Upper lobe of left lung (tissue), 6 donors: ENCODE data around the gene MAN2A2. TPM values are rescaled to one million over a fixed set of nuclear protein-coding genes. Genes with fewer than 3 reads are reported as not detected.
A peak's percentile ranks its signal among the peaks of the same experiment; 100 is the strongest.

ENCODE experiments used
- ATAC-seq, 2 donors: fragments of 200-7000 bp; cut with Tn5 transposase; one replicate each; pipeline ENCODE4 v1.9.1; 2022; ENCODE audit warnings: mild to moderate bottlenecking in 2 of 2, moderate library complexity in 2 of 2; ENCODE audit not compliant: low FRiP score in 2 of 2
- DNase-seq, 2 donors: peaks; one replicate each; pipeline ENCODE4 v3.0.0-alpha.2; 2019 to 2020
- H3K27ac ChIP-seq, 4 donors: fragments of 200-600 bp; sonication (generic); one replicate each; pipeline ENCODE4 v1.5.1; 2016 to 2019
- H3K27me3 ChIP-seq, 4 donors: fragments of 200-600 bp; sonication (generic); one replicate each; pipeline ENCODE4 v1.5.1; 2017 to 2019
- H3K36me3 ChIP-seq, 4 donors: fragments of 200-600 bp; sonication (generic); one replicate each; pipeline ENCODE4 v1.5.1; 2016 to 2019
- H3K4me1 ChIP-seq, 4 donors: fragments of 200-600 bp; sonication (generic); one replicate each; pipeline ENCODE4 v1.5.1; 2018 to 2019
- H3K4me3 ChIP-seq, 4 donors: fragments of 200-600 bp; sonication (generic); one replicate each; pipeline ENCODE4 v1.5.1; 2017 to 2019; ENCODE audit warnings: mild to moderate bottlenecking in 2 of 4, moderate library complexity in 1 of 4
- H3K9me3 ChIP-seq, 4 donors: fragments of 200-600 bp; sonication (generic); one replicate each; pipeline ENCODE4 v1.5.1; 2018 to 2019
- EP300 ChIP-seq, 4 donors: sonication (generic); formaldehyde crosslinking; IDR thresholded peaks; one replicate each; pipeline ENCODE4 v1.5.1; 2017; ENCODE audit warnings: antibody characterized with exemption in 4 of 4, control low read depth in 2 of 4
- POLR2A ChIP-seq, 4 donors: fragments of 450-650 bp; IDR thresholded peaks; one replicate each; pipeline ENCODE4 v1.5.1; 2016 to 2017; ENCODE audit warnings: antibody characterized with exemption in 4 of 4, mild to moderate bottlenecking in 2 of 4
- POLR2AphosphoS5 ChIP-seq, 2 donors: sonication (generic); formaldehyde crosslinking; IDR thresholded peaks; one replicate each; pipeline ENCODE4 v1.5.1; 2017; ENCODE audit warnings: antibody characterized with exemption in 2 of 2
- WGBS, 2 donors: methylation state at CpG; one replicate each; pipeline ENCODE4 v1.1.5; 2017 to 2018; 5-methylcytosine and 5-hydroxymethylcytosine counted together
- total RNA-seq, 6 donors: library from RNA; depleted of rRNA in 4 of 6; stranded (reverse); fragments of >200 nt in 4 of 6; gene quantifications; one replicate each; pipeline versions ENCODE4 v1.1.0 to v1.2.1, GENCODE V29; 2016 to 2021
- TF ChIP-seq, protein P1 (sequence below), 6 experiments: fragments of 450-650 bp in 4 of 6; fragments of 200-600 bp in 2 of 6; sonication (generic) in 2 of 6; IDR thresholded peaks; one replicate each; pipeline ENCODE4 v1.5.1; 2016 to 2019; ENCODE audit warnings: antibody characterized with exemption in 6 of 6
- donor health status: DM: no; HTN: no; CAD: no; lungs with moderate emphysema.
- donor health status: DM: no; HTN: yes; CAD: no; lungs with severe emphysema.

MAN2A2 gene
- total RNA-seq, 6 donors from 2014 or later: 36.8 to 219 (median 90.1) TPM

- Histone ChIP-seq H3K36me3 (peaks cover 0 to 3% (median under 1%) of the 10 kb centered on the region in 4 donors), H3K4me3 (peak overlapping the region in 3 of 4 donors; percentile 68 to 87 (median 73)), H3K27me3 (no peaks in the 10 kb centered on the region), H3K9me3 (no peaks in the 10 kb centered on the region), H3K4me1 (peaks cover 50 to 72% (median 53%) of the 10 kb centered on the region in 4 donors), H3K27ac (peak overlapping the region; percentile 88 to 97 (median 96))
- DNase-seq (no peak), ATAC-seq (no peak)
- WGBS, 2 donors: 14 to 20% methylated on average over 5 of the region's 5 CpGs
- no peak for TF ChIP-seq POLR2A (IDR thresholded peaks at IDR 0.05)
- TF ChIP-seq, protein P1, sequence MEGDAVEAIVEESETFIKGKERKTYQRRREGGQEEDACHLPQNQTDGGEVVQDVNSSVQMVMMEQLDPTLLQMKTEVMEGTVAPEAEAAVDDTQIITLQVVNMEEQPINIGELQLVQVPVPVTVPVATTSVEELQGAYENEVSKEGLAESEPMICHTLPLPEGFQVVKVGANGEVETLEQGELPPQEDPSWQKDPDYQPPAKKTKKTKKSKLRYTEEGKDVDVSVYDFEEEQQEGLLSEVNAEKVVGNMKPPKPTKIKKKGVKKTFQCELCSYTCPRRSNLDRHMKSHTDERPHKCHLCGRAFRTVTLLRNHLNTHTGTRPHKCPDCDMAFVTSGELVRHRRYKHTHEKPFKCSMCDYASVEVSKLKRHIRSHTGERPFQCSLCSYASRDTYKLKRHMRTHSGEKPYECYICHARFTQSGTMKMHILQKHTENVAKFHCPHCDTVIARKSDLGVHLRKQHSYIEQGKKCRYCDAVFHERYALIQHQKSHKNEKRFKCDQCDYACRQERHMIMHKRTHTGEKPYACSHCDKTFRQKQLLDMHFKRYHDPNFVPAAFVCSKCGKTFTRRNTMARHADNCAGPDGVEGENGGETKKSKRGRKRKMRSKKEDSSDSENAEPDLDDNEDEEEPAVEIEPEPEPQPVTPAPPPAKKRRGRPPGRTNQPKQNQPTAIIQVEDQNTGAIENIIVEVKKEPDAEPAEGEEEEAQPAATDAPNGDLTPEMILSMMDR (IDR thresholded peaks at IDR 0.05): no peak
- TF ChIP-seq EP300 (IDR thresholded peaks at IDR 0.05): no peak
- no peak for TF ChIP-seq POLR2AphosphoS5 (IDR thresholded peaks at IDR 0.05)
Measured at GRCh38 chr15:90932660-90932991, 29.5 kb downstream of the MAN2A2 start.

GRCh38 chr15:90933301-90933700 lies 30.2 kb downstream of the MAN2A2 start:
- no peak overlapping the region for H3K27ac ChIP-seq
- peaks cover 50 to 72% (median 53%) of the 10 kb centered on the region in 4 donors for H3K4me1 ChIP-seq
- H3K4me3 ChIP-seq: no peak overlapping the region
- no peaks in the 10 kb centered on the region for H3K9me3 ChIP-seq
- TF ChIP-seq POLR2AphosphoS5 (IDR thresholded peaks at IDR 0.05) (no peak), POLR2A (IDR thresholded peaks at IDR 0.05) (no peak), EP300 (IDR thresholded peaks at IDR 0.05) (no peak)
- TF ChIP-seq, protein P1 (IDR thresholded peaks at IDR 0.05): no peak
- ATAC-seq (no peak), DNase-seq (no peak)
- H3K36me3 ChIP-seq: peaks cover 0 to 10% (median 5%) of the 10 kb centered on the region in 4 donors
- H3K27me3 ChIP-seq: no peaks in the 10 kb centered on the region
- WGBS, 2 donors: 88 to 91% methylated on average over 1 of the region's 1 CpG

DNA sequence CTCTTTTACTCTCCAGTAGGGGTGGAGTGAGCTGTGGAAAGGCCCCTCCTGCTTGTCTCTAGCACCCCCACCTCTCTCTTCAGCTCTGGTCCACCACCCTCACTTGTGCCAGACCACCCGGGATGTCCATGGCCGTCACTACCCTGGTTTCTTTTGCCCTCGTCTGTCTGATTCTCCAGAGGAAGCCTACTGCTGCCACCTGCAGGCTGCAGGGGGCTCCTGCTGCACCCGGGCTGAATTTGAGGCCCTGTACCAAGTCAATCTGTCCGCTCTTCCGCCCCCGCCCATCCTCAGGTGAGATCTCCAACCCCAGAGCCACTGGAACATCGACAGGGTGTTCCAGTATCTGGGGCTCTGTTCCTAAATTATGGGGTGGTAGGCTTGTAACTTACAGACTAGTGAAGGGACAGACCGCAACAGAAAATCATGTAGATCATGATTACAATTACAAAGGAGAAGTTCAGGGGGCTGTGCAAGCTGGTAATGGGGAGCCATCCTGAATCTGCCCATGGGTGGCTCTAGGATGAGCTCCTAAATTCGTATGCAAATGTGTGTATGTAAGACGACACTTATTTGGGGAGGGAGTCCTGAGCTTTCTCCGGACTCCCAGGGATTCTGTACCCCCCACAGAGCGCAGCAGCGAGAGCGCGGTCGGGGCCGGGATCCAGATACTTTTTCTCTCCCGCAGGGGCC lies 31.3 kb downstream of the MAN2A2 start:
- DNase-seq: peak; percentile 91 to 94
- peaks cover 4 to 21% (median 15%) of the 10 kb centered on the region in 4 donors for H3K36me3 ChIP-seq
- peak; percentile 69 to 82 for ATAC-seq
- no peaks in the 10 kb centered on the region for H3K9me3 ChIP-seq
- H3K27ac ChIP-seq: peak overlapping the region; percentile 62 to 91 (median 82)
- TF ChIP-seq POLR2AphosphoS5 (IDR thresholded peaks at IDR 0.05) (no peak), POLR2A (IDR thresholded peaks at IDR 0.05) (no peak), EP300 (IDR thresholded peaks at IDR 0.05) (no peak)
- TF ChIP-seq, protein P1 (IDR thresholded peaks at IDR 0.05): peak; percentile 77 to 95 (median 84)
- no peaks in the 10 kb centered on the region for H3K27me3 ChIP-seq
- WGBS, 2 donors: 1 to 2% methylated on average over 19 of the region's 19 CpGs
- H3K4me3 ChIP-seq: peak overlapping the region; percentile 65 to 95 (median 85)
- H3K4me1 ChIP-seq: peaks cover 45 to 64% (median 48%) of the 10 kb centered on the region in 4 donors

- peak in 2 of 4 donors; percentile 59 to 79 for TF ChIP-seq POLR2A (IDR thresholded peaks at IDR 0.05)
- TF ChIP-seq POLR2AphosphoS5 (IDR thresholded peaks at IDR 0.05): peak in 1 of 2 donors; percentile 75
- TF ChIP-seq, protein P1 (IDR thresholded peaks at IDR 0.05): no peak
- TF ChIP-seq EP300 (IDR thresholded peaks at IDR 0.05): no peak
- DNase-seq: peak; percentile 98 to 99
- Histone ChIP-seq H3K4me1 (peaks cover 45 to 60% (median 46%) of the 10 kb centered on the region in 4 donors), H3K36me3 (peaks cover 12 to 28% (median 22%) of the 10 kb centered on the region in 4 donors), H3K27me3 (no peaks in the 10 kb centered on the region), H3K4me3 (peak within 1 kb of the TSS; percentile 65 to 95 (median 85)), H3K9me3 (no peaks in the 10 kb centered on the region), H3K27ac (peak within 1 kb of the TSS; percentile 62 to 91 (median 82))
- peak; percentile 92 to 93 for ATAC-seq
- WGBS, 2 donors: 0 to 1% methylated on average over 8 to 45 of the region's 65 CpGs
Measured at GRCh38 chr15:90934949-90935751, 32.0 kb downstream of the MAN2A2 start, which contains the start of gene UNC45A. Gene UNC45A (plus strand): TSS chr15:90935285. CDS start chr15:90935325, 40 bp downstream.
